Effector memory CD8-positive, alpha-beta T cell (primary cell): ENCODE data around the gene TNRC6B.
A peak's percentile ranks its signal among the peaks of the same experiment; 100 is the strongest.

ENCODE experiments used
- ATAC-seq: fragments of 150-1000 bp; cut with Tn5 transposase; replicated peaks from 2 replicates; pipeline ENCODE4 v1.10.0; 2021; ENCODE audit warnings: mild to moderate bottlenecking, moderate library complexity
- DNase-seq, 3 experiments: peaks; one replicate each; pipeline ENCODE4 v3.0.0; 2021
- H3K27ac Mint-ChIP-seq, 2 donors: one replicate each; pipeline ENCODE4 v1.8.0; 2022; ENCODE audit warnings: mild to moderate bottlenecking in 2 of 2, mixed read lengths in 2 of 2, moderate library complexity in 2 of 2
- H3K27me3 Mint-ChIP-seq, 2 donors: one replicate each; pipeline ENCODE4 v1.8.0; 2022; ENCODE audit warnings: mixed read lengths in 2 of 2
- H3K36me3 Mint-ChIP-seq: one replicate; pipeline ENCODE4 v1.8.0; 2022; ENCODE audit warnings: mild to moderate bottlenecking, moderate library complexity, mixed read lengths; ENCODE audit not compliant: insufficient read depth
- H3K4me1 Mint-ChIP-seq, 2 donors: one replicate each; pipeline ENCODE4 v1.8.0; 2022; ENCODE audit warnings: low read depth in 2 of 2, mixed read lengths in 2 of 2
- H3K4me3 Mint-ChIP-seq, 2 donors: one replicate each; pipeline ENCODE4 v1.8.0; 2022; ENCODE audit warnings: mild to moderate bottlenecking in 2 of 2, mixed read lengths in 2 of 2, moderate library complexity in 2 of 2
- H3K9me3 Mint-ChIP-seq, 2 donors: one replicate each; pipeline ENCODE4 v1.8.0; 2022; ENCODE audit warnings: mixed read lengths in 2 of 2

Gene TNRC6B

DNA sequence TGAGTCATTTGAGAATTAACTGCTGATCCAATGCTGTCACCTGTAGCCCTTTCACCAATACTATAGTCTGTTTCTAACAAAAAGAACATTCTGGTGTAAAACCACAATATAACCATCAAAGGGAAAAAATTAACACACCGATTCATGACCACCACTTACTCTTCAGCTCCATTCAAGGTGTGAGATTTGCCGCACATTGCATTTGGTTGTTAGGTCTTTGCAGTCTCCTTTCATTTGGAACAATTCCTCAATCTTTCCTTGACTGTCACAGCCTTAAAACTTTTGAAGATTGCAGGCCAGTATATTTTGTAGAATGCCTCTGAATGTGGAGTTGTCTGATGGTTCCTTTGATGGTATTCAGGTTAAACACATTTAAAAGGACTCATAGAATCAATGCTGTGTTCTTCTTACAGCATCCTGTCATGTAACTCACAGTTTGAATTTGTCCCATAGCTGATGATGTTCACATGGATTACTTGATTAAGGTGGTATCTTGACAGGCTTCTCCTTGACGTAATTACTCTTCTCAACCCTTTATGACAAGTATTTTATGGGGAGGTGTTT lies 63.6 kb downstream of the TNRC6B start:
- Mint-ChIP-seq H3K36me3 (peaks cover 27% of the 10 kb centered on the region), H3K27me3 (no peaks in the 10 kb centered on the region), H3K4me3 (peak overlapping the region; percentile 43 to 61), H3K4me1 (peaks cover 70 to 82% of the 10 kb centered on the region in 2 donors), H3K9me3 (no peaks in the 10 kb centered on the region), H3K27ac (peak overlapping the region; percentile 80 to 87)
- DNase-seq (peak; percentile 13 to 34 (median 31)), ATAC-seq (peak; percentile 88)

DNA sequence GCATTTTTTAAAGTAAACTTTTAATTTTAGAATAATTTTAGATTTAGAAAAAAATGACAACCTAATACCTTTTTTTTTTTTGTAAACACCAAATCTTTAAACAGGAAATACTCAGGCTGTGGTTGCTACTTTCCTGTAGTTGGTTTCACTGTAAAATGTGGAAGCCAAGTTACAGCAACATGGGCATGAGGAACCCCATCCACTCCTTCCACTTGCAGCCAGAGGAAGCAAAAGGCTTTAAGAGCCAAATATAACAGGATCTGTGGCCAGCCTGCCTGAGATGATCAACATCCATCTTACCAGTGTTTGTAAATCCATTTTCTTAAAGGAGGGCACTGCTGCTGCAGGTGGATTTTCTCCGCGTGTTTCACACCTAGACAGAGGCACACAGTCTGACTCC lies 66.2 kb downstream of the TNRC6B start:
- Mint-ChIP-seq H3K4me1 (peaks cover 60 to 74% of the 10 kb centered on the region in 2 donors), H3K4me3 (peak overlapping the region; percentile 68 to 70), H3K9me3 (no peaks in the 10 kb centered on the region), H3K27me3 (no peaks in the 10 kb centered on the region), H3K36me3 (peaks cover 29% of the 10 kb centered on the region), H3K27ac (no peak overlapping the region)
- ATAC-seq (peak; percentile 19), DNase-seq (peak; percentile 4 to 23 (median 20))

DNA sequence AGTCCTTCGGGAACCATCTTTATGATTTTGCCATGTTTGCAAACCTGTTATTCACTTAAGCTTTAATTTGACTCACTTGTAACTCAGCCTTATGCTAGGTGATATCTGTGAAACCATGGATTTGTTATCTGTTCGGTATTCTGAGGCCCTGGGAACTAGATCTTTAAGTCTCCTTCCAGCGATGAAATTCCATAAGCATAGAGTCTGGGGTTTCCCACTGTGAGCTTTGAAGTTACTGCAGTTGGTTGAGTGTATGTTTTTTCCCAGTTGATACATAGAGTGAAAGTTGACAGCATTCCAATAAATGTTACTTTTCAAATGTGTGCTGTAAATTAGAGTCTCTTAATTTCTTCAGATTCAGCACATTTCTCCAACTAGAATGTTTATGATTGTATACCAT lies 66.9 kb downstream of the TNRC6B start:
- no peak for ATAC-seq
- Mint-ChIP-seq H3K4me3 (peak overlapping the region; percentile 17 to 25), H3K4me1 (peaks cover 53 to 75% of the 10 kb centered on the region in 2 donors), H3K9me3 (no peaks in the 10 kb centered on the region), H3K36me3 (peaks cover 27% of the 10 kb centered on the region), H3K27me3 (no peaks in the 10 kb centered on the region), H3K27ac (peak overlapping the region in 1 of 2 donors; percentile 41)
- DNase-seq: no peak

DNA sequence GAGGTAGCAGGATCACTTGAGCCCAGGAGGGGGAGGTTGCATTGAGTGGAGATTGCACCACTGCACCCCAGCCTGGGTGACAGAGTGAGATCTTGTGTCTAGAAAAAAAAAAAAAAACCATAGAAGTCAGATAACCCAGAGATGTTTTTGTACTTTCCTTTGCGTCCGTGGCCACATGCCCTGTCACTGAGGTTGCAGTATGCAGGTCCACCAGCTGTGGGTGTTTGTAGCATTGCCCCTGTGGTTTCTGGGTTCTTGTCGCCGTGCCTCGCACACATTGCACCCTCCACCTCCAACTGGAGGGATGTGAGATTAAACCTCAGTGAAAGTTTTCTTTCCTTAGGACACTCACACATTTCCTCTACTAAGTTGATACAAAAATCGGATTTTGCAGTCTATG lies 70.3 kb downstream of the TNRC6B start:
- Mint-ChIP-seq H3K4me1 (peaks cover 32 to 57% of the 10 kb centered on the region in 2 donors), H3K36me3 (peaks cover 34% of the 10 kb centered on the region), H3K4me3 (peak overlapping the region; percentile 69 to 72), H3K27me3 (no peaks in the 10 kb centered on the region), H3K27ac (peak overlapping the region; percentile 65 to 86), H3K9me3 (no peaks in the 10 kb centered on the region)
- DNase-seq (peak; percentile 72 to 74 (median 73)), ATAC-seq (peak; percentile 98)

DNA sequence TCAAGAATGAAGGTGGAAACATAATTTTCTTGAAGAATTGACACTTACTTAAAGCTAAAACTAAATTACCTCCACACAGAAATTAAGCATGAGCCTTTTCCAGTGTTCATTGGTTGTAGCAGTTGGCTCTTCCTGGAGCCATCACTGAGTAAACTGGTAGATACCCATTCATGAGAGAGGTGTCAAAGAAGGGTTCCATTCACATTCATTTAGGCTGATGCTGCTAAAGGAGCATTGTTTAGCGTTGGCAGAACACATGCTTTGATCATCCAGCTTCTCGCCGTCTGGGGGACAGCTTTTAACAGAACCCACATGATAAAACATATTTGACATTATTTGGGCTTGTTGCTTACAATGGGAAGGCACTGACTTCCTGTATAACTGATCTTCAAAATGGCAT lies 71.6 kb downstream of the TNRC6B start:
- DNase-seq (no peak), ATAC-seq (no peak)
- peaks cover 31 to 59% of the 10 kb centered on the region in 2 donors for H3K4me1 Mint-ChIP-seq
- H3K27ac Mint-ChIP-seq: no peak overlapping the region
- no peaks in the 10 kb centered on the region for H3K9me3 Mint-ChIP-seq
- no peaks in the 10 kb centered on the region for H3K27me3 Mint-ChIP-seq
- no peak overlapping the region for H3K4me3 Mint-ChIP-seq
- H3K36me3 Mint-ChIP-seq: peaks cover 33% of the 10 kb centered on the region

DNA sequence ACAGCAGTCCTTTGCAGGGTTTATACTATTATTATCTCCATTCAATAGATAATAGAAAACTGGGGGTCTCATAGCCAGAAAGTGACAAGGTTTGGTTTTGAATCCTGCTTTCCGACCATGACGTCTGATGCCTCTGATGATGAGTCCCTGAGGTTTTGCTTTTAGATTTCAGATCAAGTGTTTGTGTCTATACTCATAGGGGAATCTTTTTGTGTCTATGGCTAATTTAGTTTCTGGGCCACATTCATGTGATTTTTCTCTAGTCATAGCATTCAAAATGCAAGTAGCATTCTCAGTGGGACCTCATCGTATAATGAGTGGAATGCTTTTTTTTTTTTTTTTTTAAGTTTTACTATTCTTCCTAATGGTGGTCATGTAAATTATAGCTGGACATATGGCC lies 72.9 kb downstream of the TNRC6B start:
- H3K27me3 Mint-ChIP-seq: no peaks in the 10 kb centered on the region
- peaks cover 28 to 53% of the 10 kb centered on the region in 2 donors for H3K4me1 Mint-ChIP-seq
- ATAC-seq (no peak), DNase-seq (no peak)
- no peaks in the 10 kb centered on the region for H3K9me3 Mint-ChIP-seq
- H3K36me3 Mint-ChIP-seq: peaks cover 33% of the 10 kb centered on the region
- peak overlapping the region in 1 of 2 donors; percentile 29 for H3K27ac Mint-ChIP-seq
- no peak overlapping the region for H3K4me3 Mint-ChIP-seq

DNA sequence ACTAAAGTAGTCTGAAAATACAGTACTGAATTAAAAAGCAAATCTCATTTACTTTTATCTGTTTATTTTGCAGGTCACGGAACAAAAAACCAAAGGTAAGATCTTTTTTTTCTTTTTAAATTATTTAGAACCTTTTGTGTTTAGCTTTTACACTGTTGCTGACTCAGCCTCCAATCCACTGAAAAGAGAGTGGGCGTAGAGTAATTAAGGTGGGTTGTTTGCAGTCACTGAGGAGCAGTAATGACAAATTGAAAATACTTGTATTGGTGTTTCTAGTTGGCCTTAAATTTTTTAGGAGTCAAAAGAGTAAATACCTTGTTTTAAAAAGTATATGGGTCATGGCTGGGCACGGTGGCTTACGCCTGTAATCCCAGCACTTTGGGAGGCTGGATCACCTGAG lies 73.4 kb downstream of the TNRC6B start:
- Mint-ChIP-seq H3K27ac (no peak overlapping the region), H3K4me3 (no peak overlapping the region), H3K4me1 (peaks cover 30 to 53% of the 10 kb centered on the region in 2 donors), H3K9me3 (no peaks in the 10 kb centered on the region), H3K27me3 (no peaks in the 10 kb centered on the region), H3K36me3 (peaks cover 33% of the 10 kb centered on the region)
- ATAC-seq (no peak), DNase-seq (no peak)

DNA sequence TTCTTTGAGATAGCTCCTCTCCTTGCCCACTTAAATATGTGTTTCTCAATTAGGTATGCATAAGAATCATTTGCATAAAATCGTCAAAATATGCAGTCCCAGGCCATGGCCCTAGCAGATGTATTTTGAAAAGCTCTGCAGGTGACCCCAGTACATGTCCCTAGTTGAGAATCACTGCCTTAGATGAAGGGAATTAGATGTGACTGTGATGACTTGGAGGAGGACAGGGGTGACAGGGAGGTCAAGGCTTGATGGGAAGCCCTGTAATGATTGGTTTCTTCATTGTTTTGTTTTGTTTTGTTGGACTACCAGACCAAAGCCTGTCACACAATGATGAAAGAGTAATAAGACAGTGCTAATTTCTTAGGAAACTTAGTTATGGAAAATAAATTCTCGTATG lies 74.4 kb downstream of the TNRC6B start:
- Mint-ChIP-seq H3K27me3 (no peaks in the 10 kb centered on the region), H3K4me3 (no peak overlapping the region), H3K9me3 (no peaks in the 10 kb centered on the region), H3K27ac (peak overlapping the region in 1 of 2 donors; percentile 80), H3K36me3 (peaks cover 30% of the 10 kb centered on the region), H3K4me1 (peaks cover 32 to 53% of the 10 kb centered on the region in 2 donors)
- no peak for ATAC-seq
- DNase-seq: no peak

DNA sequence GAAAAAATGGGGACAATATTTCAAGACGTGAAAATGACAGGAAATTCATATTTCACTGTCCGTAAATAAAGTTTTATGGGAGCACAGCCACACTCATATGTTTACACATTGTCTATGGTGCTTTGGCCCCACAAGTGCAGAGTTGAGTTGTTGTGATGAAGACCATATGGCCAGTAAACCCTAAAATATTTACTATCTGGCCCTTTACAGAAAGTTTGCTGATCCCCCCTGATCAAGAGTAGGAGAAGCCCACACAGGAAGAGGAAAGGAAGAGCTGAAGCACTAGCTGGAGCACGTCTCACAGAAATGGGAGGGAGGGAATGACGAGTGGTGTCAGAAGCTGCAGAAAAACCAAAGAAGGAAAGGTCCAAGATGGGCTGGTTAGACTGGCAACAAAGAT lies 78.8 kb downstream of the TNRC6B start:
- Mint-ChIP-seq H3K27ac (peak overlapping the region; percentile 73 to 77), H3K36me3 (peaks cover 30% of the 10 kb centered on the region), H3K4me3 (no peak overlapping the region), H3K4me1 (peaks cover 38 to 43% of the 10 kb centered on the region in 2 donors), H3K9me3 (no peaks in the 10 kb centered on the region), H3K27me3 (no peaks in the 10 kb centered on the region)
- ATAC-seq: no peak
- DNase-seq: no peak

DNA sequence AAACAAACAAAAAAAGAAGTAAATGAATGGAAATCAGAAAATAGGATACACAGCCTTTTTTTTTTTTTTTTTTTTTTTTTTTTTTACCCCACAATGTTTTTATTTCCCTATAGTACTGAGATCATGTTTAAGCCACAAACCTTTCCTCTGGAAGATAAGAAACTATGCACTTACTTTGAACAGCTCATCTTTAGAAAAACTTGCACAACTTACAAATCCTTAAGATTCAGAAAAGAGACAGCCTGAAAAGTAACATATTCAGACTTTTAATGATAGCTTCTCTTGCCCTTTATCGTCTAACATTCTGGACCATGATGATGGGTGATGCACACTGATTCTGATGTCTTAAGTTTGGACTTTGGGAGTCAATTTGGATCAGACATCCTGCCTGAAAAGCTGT lies 80.3 kb downstream of the TNRC6B start:
- H3K27me3 Mint-ChIP-seq: no peaks in the 10 kb centered on the region
- no peaks in the 10 kb centered on the region for H3K9me3 Mint-ChIP-seq
- DNase-seq (no peak), ATAC-seq (peak; percentile 12)
- peaks cover 38 to 40% of the 10 kb centered on the region in 2 donors for H3K4me1 Mint-ChIP-seq
- peak overlapping the region; percentile 47 to 54 for H3K27ac Mint-ChIP-seq
- peak overlapping the region; percentile 9 to 37 for H3K4me3 Mint-ChIP-seq
- H3K36me3 Mint-ChIP-seq: peaks cover 32% of the 10 kb centered on the region

DNA sequence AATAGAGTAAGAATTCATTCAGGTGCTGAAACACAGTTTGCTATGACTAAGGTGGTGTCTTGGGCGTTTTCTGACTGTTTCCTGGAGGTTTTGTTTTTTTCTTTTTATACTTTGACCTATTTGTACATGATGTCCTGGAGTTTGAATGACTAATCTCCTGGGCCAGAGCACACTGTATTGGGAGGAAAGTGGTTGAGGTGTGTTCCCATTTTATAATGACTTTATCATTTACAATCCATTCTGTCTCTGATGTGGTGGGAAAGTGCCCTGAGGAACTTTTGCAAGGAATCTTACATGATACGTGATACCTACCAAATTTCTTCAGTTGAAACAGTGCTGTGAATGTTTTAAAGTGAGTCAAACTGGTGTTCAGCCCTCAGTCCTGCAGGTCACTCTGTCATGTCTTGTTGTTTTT lies 80.8 kb downstream of the TNRC6B start:
- DNase-seq (no peak), ATAC-seq (peak; percentile 87)
- Mint-ChIP-seq H3K36me3 (peaks cover 27% of the 10 kb centered on the region), H3K9me3 (no peaks in the 10 kb centered on the region), H3K27me3 (no peaks in the 10 kb centered on the region), H3K27ac (peak overlapping the region; percentile 47 to 54), H3K4me3 (peak overlapping the region; percentile 9 to 15), H3K4me1 (peaks cover 34 to 39% of the 10 kb centered on the region in 2 donors)

DNA sequence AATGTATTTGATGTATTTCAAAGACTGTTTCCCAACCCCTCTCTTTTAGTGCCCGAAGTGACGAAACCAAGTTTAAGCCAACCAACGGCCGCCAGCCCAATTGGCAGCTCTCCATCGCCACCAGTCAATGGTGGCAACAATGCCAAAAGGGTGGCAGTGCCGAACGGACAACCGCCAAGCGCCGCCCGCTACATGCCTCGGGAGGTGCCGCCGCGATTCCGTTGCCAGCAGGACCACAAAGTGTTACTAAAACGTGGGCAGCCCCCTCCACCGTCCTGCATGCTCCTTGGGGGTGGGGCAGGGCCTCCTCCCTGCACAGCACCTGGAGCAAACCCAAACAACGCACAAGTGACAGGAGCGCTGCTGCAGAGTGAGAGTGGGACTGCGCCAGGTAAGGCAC lies 84.1 kb downstream of the TNRC6B start:
- H3K27me3 Mint-ChIP-seq: no peaks in the 10 kb centered on the region
- peaks cover 51 to 52% of the 10 kb centered on the region in 2 donors for H3K4me1 Mint-ChIP-seq
- no peak overlapping the region for H3K4me3 Mint-ChIP-seq
- H3K9me3 Mint-ChIP-seq: no peaks in the 10 kb centered on the region
- peaks cover 51% of the 10 kb centered on the region for H3K36me3 Mint-ChIP-seq
- H3K27ac Mint-ChIP-seq: peak overlapping the region in 1 of 2 donors; percentile 74
- DNase-seq (no peak), ATAC-seq (no peak)

DNA sequence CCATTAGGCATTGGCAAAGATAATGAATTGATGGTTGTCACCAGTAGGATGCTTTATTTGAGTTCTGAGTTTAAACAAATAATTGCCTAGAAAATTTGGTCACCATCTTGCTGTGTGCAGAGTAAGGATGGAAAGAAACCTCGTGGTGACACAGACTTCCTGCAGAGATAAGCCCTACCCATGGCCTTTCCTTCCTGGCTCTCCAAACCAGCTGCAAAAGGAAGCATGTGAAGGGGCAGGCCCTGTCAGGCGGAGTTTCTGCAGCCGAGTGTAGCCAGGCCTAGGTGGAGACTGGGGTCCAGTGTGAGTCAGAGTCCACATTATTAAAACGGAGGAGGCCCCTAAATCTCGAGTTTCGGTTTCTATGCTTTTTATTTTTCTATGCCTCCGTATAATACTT lies 85.5 kb downstream of the TNRC6B start:
- Mint-ChIP-seq H3K9me3 (no peaks in the 10 kb centered on the region), H3K4me1 (peaks cover 41 to 45% of the 10 kb centered on the region in 2 donors), H3K27me3 (no peaks in the 10 kb centered on the region), H3K27ac (no peak overlapping the region), H3K36me3 (peaks cover 57% of the 10 kb centered on the region), H3K4me3 (no peak overlapping the region)
- DNase-seq: no peak
- ATAC-seq: peak; percentile 56

DNA sequence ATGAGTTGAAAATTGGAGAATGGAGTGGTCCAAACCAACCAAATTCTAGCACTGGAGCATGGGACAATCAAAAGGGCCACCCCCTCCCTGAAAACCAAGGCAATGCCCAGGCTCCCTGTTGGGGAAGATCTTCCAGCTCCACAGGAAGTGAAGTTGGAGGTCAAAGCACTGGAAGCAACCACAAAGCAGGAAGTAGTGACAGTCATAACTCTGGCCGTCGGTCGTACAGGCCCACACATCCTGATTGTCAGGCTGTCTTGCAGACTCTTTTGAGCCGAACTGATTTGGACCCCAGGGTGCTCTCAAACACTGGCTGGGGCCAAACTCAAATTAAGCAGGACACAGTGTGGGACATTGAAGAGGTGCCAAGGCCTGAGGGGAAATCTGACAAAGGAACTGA lies 88.1 kb downstream of the TNRC6B start:
- peaks cover 72% of the 10 kb centered on the region for H3K36me3 Mint-ChIP-seq
- H3K27ac Mint-ChIP-seq: peak overlapping the region; percentile 68 to 86
- no peak overlapping the region for H3K4me3 Mint-ChIP-seq
- peaks cover 31 to 35% of the 10 kb centered on the region in 2 donors for H3K4me1 Mint-ChIP-seq
- H3K9me3 Mint-ChIP-seq: no peaks in the 10 kb centered on the region
- no peak for ATAC-seq
- no peak for DNase-seq
- no peaks in the 10 kb centered on the region for H3K27me3 Mint-ChIP-seq
